K562 (cell line): ENCODE results near the gene OR52E4. TPM values are rescaled to one million over a fixed set of nuclear protein-coding genes. Genes with fewer than 3 reads are reported as not detected.

Experiments used
- ATAC-seq: fragments of 200-7000 bp; cut with Tn5 transposase; 3 replicates; pipeline ENCODE4 v1.9.1; 2020; ENCODE audit warnings: moderate library complexity
- BruUV-seq: library from RNA; stranded (reverse); fragments of 400-500 nt; replicated peaks from 2 replicates; lab custom pipeline; 2021; lab: Mats Ljungman, UMichigan
- CTCF ChIA-PET: fragments of 300-600 bp; formaldehyde crosslinking; extraction: SDS; loops from one replicate; lab custom pipeline; 2021; ENCODE audit warnings: low intra/inter-chr PET ratio; lab: Yijun Ruan, JAX
- POLR2A ChIA-PET: fragments of 300-600, 350-650 bp; sonication (Branson Sonifier 250); formaldehyde crosslinking; extraction: SDS; loops from one replicate; lab custom pipeline; 2021; ENCODE audit warnings: antibody characterized with exemption, inconsistent platforms; lab: Yijun Ruan, JAX
- DNase-seq, 4 experiments: peaks; one replicate each; pipeline versions ENCODE4 v3.0.0 to v3.0.0-alpha.2; 2011 to 2018; ENCODE audit warnings: low spot score in 3 of 4, mixed read lengths in 3 of 4; ENCODE audit errors: extremely low read depth in 1 of 4
- FAIRE-seq: peaks from 2 replicates; lab custom pipeline; 2011; peaks lifted over from hg19 to GRCh38; lab: Jason Lieb, UNC
- H2AFZ ChIP-seq: 2 replicates; pipeline ENCODE4 v1.6.0; 2011; ENCODE audit warnings: low read depth, low read length, control low read depth, inconsistent platforms
- H3K27ac ChIP-seq: fragments of 200-600 bp; 3 replicates; pipeline ENCODE4 v1.8.0; 2011; ENCODE audit warnings: low read depth, mild to moderate bottlenecking, control low read depth, inconsistent platforms, low read length, moderate library complexity, mixed read lengths; ENCODE audit errors: extremely low read depth
- H3K27me3 ChIP-seq, 2 experiments: fragments of 300-600 bp in 1 of 2; 2 replicates in 1 of 2; 3 replicates in 1 of 2; pipeline versions ENCODE4 v1.6.0 to v1.8.0; 2011; ENCODE audit warnings: inconsistent platforms in 2 of 2, low read length in 2 of 2, mild to moderate bottlenecking in 1 of 2, mixed read lengths in 1 of 2, moderate library complexity in 1 of 2; ENCODE audit not compliant: control insufficient read depth in 2 of 2, insufficient read depth in 2 of 2
- H3K36me3 ChIP-seq: fragments of 300-600 bp; 3 replicates; pipeline ENCODE4 v1.8.0; 2011; ENCODE audit warnings: mild to moderate bottlenecking, low read length, inconsistent platforms; ENCODE audit not compliant: control insufficient read depth, insufficient read depth
- H3K4me1 ChIP-seq, 2 experiments: fragments of 200-600 bp in 1 of 2; replicated peaks in 1 of 2; 2 replicates in 1 of 2; 3 replicates in 1 of 2; pipeline versions ENCODE4 v1.5.1 to v1.8.0; 2011; ENCODE audit warnings: inconsistent platforms in 2 of 2, low read length in 2 of 2, mild to moderate bottlenecking in 1 of 2, mixed read lengths in 1 of 2, moderate library complexity in 1 of 2; ENCODE audit not compliant: control insufficient read depth in 2 of 2, insufficient read depth in 2 of 2
- H3K4me2 ChIP-seq: 2 replicates; pipeline ENCODE4 v1.6.1; 2011; ENCODE audit warnings: low read length, control low read depth, inconsistent platforms, mixed read lengths; ENCODE audit not compliant: insufficient read depth
- H3K4me3 ChIP-seq: fragments of 200-600 bp; sonication (generic), shearing (Covaris generic); 2 replicates; pipeline ENCODE4 v1.5.1; 2016; ENCODE audit warnings: control low read depth, inconsistent platforms
- H3K79me2 ChIP-seq: fragments of 200-600 bp; 3 replicates; pipeline ENCODE4 v1.8.0; 2011; ENCODE audit warnings: low read length, inconsistent platforms; ENCODE audit not compliant: control insufficient read depth, insufficient read depth
- H3K9ac ChIP-seq, 2 experiments: 2 replicates each; pipeline versions ENCODE4 v1.6.0 to v1.6.1; 2011; ENCODE audit warnings: low read depth in 2 of 2, low read length in 2 of 2, control low read depth in 1 of 2, inconsistent platforms in 1 of 2, mild to moderate bottlenecking in 1 of 2, mixed read lengths in 1 of 2; ENCODE audit not compliant: insufficient read depth in 1 of 2
- H3K9me1 ChIP-seq: one replicate; pipeline ENCODE4 v1.6.0; 2011; ENCODE audit warnings: inconsistent platforms, mild to moderate bottlenecking, low read length, moderate library complexity; ENCODE audit not compliant: control insufficient read depth, insufficient read depth
- H3K9me3 ChIP-seq: replicated peaks from 2 replicates; pipeline ENCODE4 v1.5.1; 2011; ENCODE audit warnings: low read depth, low read length, inconsistent platforms; ENCODE audit not compliant: control insufficient read depth, insufficient read depth
- H4K20me1 ChIP-seq: replicated peaks from 2 replicates; pipeline ENCODE4 v1.6.1; 2011; ENCODE audit warnings: low read length, inconsistent platforms, mixed read lengths; ENCODE audit not compliant: control insufficient read depth, insufficient read depth
- C11orf30 ChIP-seq: fragments of 450-650 bp; IDR thresholded peaks from 2 replicates; pipeline ENCODE4 v1.6.1; 2016; ENCODE audit warnings: low read depth, mild to moderate bottlenecking
- CBFB ChIP-seq: sonication (generic); formaldehyde crosslinking; IDR thresholded peaks from 2 replicates; pipeline ENCODE4 v1.4.0; 2020; ENCODE audit warnings: mild to moderate bottlenecking, missing genetic modification reagents
- DMBX1 ChIP-seq: fragments of 250-450 bp; sonication (Bioruptor Pico); IDR thresholded peaks from 2 replicates; pipeline ENCODE4 v1.8.0; 2022; ENCODE audit warnings: inconsistent platforms, mild to moderate bottlenecking, moderate library complexity, borderline replicate concordance
- E2F6 ChIP-seq, 2 experiments: IDR thresholded peaks; 2 replicates each; pipeline ENCODE4 v1.6.1; 2011; ENCODE audit warnings: borderline replicate concordance in 1 of 2, control low read depth in 1 of 2, low read depth in 1 of 2, low read length in 1 of 2, mild to moderate bottlenecking in 1 of 2, mixed read lengths in 1 of 2, moderate library complexity in 1 of 2; ENCODE audit not compliant: insufficient read depth in 1 of 2, insufficient read length in 1 of 2, poor library complexity in 1 of 2, severe bottlenecking in 1 of 2; ENCODE audit errors: extremely low read depth in 1 of 2
- ETV5 ChIP-seq: sonication (generic); formaldehyde crosslinking; IDR thresholded peaks from 2 replicates; pipeline ENCODE4 v1.4.0; 2020; ENCODE audit warnings: low read depth, mild to moderate bottlenecking, missing genetic modification reagents
- HMG20B ChIP-seq: fragments of 250-450 bp; sonication (Bioruptor Pico); IDR thresholded peaks from 2 replicates; pipeline ENCODE4 v1.5.0; 2021; ENCODE audit warnings: mild to moderate bottlenecking
- KLF16 ChIP-seq: IDR thresholded peaks from 2 replicates; pipeline ENCODE4 v1.6.1; 2016; ENCODE audit warnings: antibody characterized with exemption
- MAFF ChIP-seq: IDR thresholded peaks from 2 replicates; pipeline ENCODE4 v1.6.1; 2012; ENCODE audit warnings: low read length, improper control_type of control experiment
- MAFG ChIP-seq: fragments of 450-650 bp; conservative IDR thresholded peaks from 2 replicates; pipeline ENCODE4 v1.6.1; 2016; ENCODE audit warnings: missing genetic modification characterization, missing compliant biosample characterization
- MAFK ChIP-seq: IDR thresholded peaks from 2 replicates; pipeline ENCODE4 v1.6.1; 2011; ENCODE audit warnings: low read length, improper control_type of control experiment
- MCM5 ChIP-seq: fragments of 450-650 bp; IDR thresholded peaks from 2 replicates; pipeline ENCODE4 v1.6.1; 2016; ENCODE audit warnings: low read depth
- NFE2 ChIP-seq: IDR thresholded peaks from 2 replicates; pipeline ENCODE4 v1.6.1; 2014; ENCODE audit warnings: antibody characterized with exemption, low read depth
- SMARCA4 ChIP-seq: fragments of 450-650 bp; IDR thresholded peaks from 2 replicates; pipeline ENCODE4 v1.6.1; 2016
- TRIM24 ChIP-seq, 2 experiments: fragments of 450-650 bp; IDR thresholded peaks; 2 replicates each; pipeline ENCODE4 v1.6.1; 2016
- YY1 ChIP-seq, 3 experiments: IDR thresholded peaks; 2 replicates each; pipeline ENCODE4 v1.6.1; 2011; ENCODE audit warnings: low read length in 2 of 3, mild to moderate bottlenecking in 2 of 3, moderate library complexity in 2 of 3, borderline replicate concordance in 1 of 3, control low read depth in 1 of 3, low read depth in 1 of 3; ENCODE audit not compliant: insufficient read depth in 3 of 3, insufficient replicate concordance in 2 of 3, control insufficient read depth in 1 of 3, insufficient read length in 1 of 3; ENCODE audit errors: extremely low read depth in 1 of 3
- ZNF316 ChIP-seq: fragments of 450-650 bp; IDR thresholded peaks from 2 replicates; pipeline ENCODE4 v1.6.1; 2016
- ZNF79 ChIP-seq: fragments of 250-450 bp; sonication (Bioruptor Pico); IDR thresholded peaks from 2 replicates; pipeline ENCODE4 v1.4.0; 2020; ENCODE audit warnings: low read depth, mild to moderate bottlenecking, moderate library complexity
- WGBS: fragments of 100-300 bp; shearing (Covaris generic); methylation state at CpG from one replicate; pipeline ENCODE4 v1.1.6; 2016; ENCODE audit warnings: low coverage, mixed read lengths; ENCODE audit not compliant: insufficient coverage; ENCODE audit errors: missing lambda C conversion rate; 5-methylcytosine and 5-hydroxymethylcytosine counted together
- in situ Hi-C: fragments of 300-500 bp; cut with MboI; formaldehyde crosslinking; loops from 4 replicates; pipeline ENCODE4 v1.15.0; 2018; ENCODE audit warnings: inconsistent platforms, mixed read lengths
- intact Hi-C: fragments of 100-400 bp; cut with micrococcal nuclease; formaldehyde crosslinking; loops from 2 replicates; pipeline ENCODE4 v1.14.2; 2022
- polyA plus RNA-seq, 8 experiments: library from polyadenylated mRNA; depleted of rRNA in 4 of 8; stranded (reverse) in 5 of 8; unstranded in 3 of 8; fragments of >200 nt; fragmentation: Nextera tagmentation in 2 of 8; fragmentation: Illumina TruSeq in 1 of 8; extraction: Ambion mirVana in 2 of 8; extraction: Trizol in 1 of 8; gene quantifications; 2 replicates each; pipeline versions ENCODE4 v1.2.1 to v1.2.3, GENCODE V29; 2011 to 2014; ENCODE audit warnings: inconsistent platforms in 1 of 8, missing spikeins in 1 of 8
- total RNA-seq, 7 experiments: library from RNA; depleted of rRNA in 6 of 7; stranded (reverse); fragments of >200 nt in 6 of 7; fragmentation: Illumina TruSeq in 2 of 7; extraction: Trizol in 2 of 7; gene quantifications; 2 replicates each; pipeline versions ENCODE4 v1.2.1 to v1.2.3, GENCODE V29; 2011 to 2021; ENCODE audit warnings: low replicate concordance in 1 of 7
- TF ChIP-seq, protein P1 (sequence below), 2 experiments: fragments of 450-650 bp in 1 of 2; sonication (generic) in 1 of 2; formaldehyde crosslinking in 1 of 2; IDR thresholded peaks in 1 of 2; conservative IDR thresholded peaks in 1 of 2; 2 replicates each; pipeline versions ENCODE4 v1.6.1 to v1.8.1; 2016 to 2023; ENCODE audit warnings: mild to moderate bottlenecking in 2 of 2, moderate library complexity in 2 of 2, inconsistent platforms in 1 of 2, missing genetic modification reagents in 1 of 2
- TF ChIP-seq, protein P2 (sequence below): fragments of 450-650 bp; IDR thresholded peaks from 2 replicates; pipeline ENCODE4 v1.7.1; 2018; ENCODE audit warnings: mild to moderate bottlenecking, low read depth; ENCODE audit not compliant: partially characterized antibody

Gene OR52E4
- total and polyA plus RNA-seq, 9 of the 15 experiments (the other 6 are each of a cell fraction or from before 2014, with no cell fraction given), result not detected

- Histone ChIP-seq H2AFZ (peak overlapping the region; percentile 8), H3K9me3 (peaks cover 1% of the 10 kb centered on the region; the same call in 1 of the 2 replicates), H3K9ac (no peak overlapping the region), H3K27me3 (peaks cover 22 to 34% of the 10 kb centered on the region in 2 experiments; a peak in 4 of 5 replicates), H4K20me1 (no peaks in the 10 kb centered on the region), H3K9me1 (no peaks in the 10 kb centered on the region), H3K27ac (no peak overlapping the region), H3K79me2 (no peaks in the 10 kb centered on the region; the same call in 2 of the 3 replicates), H3K4me1 (peaks cover 0 to 4% of the 10 kb centered on the region in 2 experiments; a peak in 2 of 5 replicates), H3K4me2 (peak overlapping the region; percentile 1; the same call in 1 of the 2 replicates), H3K4me3 (no peak overlapping the region), H3K36me3 (no peaks in the 10 kb centered on the region)
- CTCF ChIA-PET, result no interaction called here
- intact Hi-C loops (no loop called here), in situ Hi-C loops (no loop called here)
- 58% methylated on average over 6 of the region's 17 CpGs for WGBS
- POLR2A ChIA-PET, result no interaction called here
- no TSS peak for BruUV-seq
- ATAC-seq (no peak), FAIRE-seq (no peak), DNase-seq (no peak)
- TF ChIP-seq SMARCA4, result no peak
- no peak for TF ChIP-seq DMBX1
- no peak for TF ChIP-seq MCM5
- peak; percentile 90 for TF ChIP-seq C11orf30
- TF ChIP-seq MAFG (tag), result peak; percentile 84
- peak; percentile 78 for TF ChIP-seq NFE2
- no peak for TF ChIP-seq ZNF79 (CRISPR knock-in tag)
- peak in 2 of 3 experiments; percentile 38 to 79 for TF ChIP-seq YY1 (IDR thresholded peaks at IDR 0.05; ENCODE audit: borderline replicate concordance in 1 of 3, control insufficient read depth in 1 of 3, extremely low read depth in 1 of 3, insufficient read depth in 3 of 3, insufficient read length in 1 of 3, insufficient replicate concordance in 2 of 3, low read depth in 1 of 3, low read length in 2 of 3)
- peak; percentile 75 to 84; a peak in 3 of 4 replicates for TF ChIP-seq TRIM24 (IDR thresholded peaks at IDR 0.05)
- TF ChIP-seq CBFB, result no peak
- TF ChIP-seq ETV5 (CRISPR knock-in tag), result no peak
- no peak for TF ChIP-seq KLF16
- TF ChIP-seq E2F6 (IDR thresholded peaks at IDR 0.05; ENCODE audit: borderline replicate concordance in 1 of 2, extremely low read depth in 1 of 2, insufficient read depth in 1 of 2, insufficient read length in 1 of 2, low read depth in 1 of 2, low read length in 1 of 2, poor library complexity in 1 of 2, severe bottlenecking in 1 of 2), result peak in 1 of 2 experiments; percentile 80
- TF ChIP-seq, protein P1, sequence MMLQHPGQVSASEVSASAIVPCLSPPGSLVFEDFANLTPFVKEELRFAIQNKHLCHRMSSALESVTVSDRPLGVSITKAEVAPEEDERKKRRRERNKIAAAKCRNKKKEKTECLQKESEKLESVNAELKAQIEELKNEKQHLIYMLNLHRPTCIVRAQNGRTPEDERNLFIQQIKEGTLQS (IDR thresholded peaks at IDR 0.05), result peak; percentile 8; the same call in 1 of the 2 replicates
- TF ChIP-seq, protein P1 (CRISPR knock-in tag; conservative IDR thresholded peaks at IDR 0.05), result no peak
- no peak for TF ChIP-seq HMG20B (CRISPR knock-in tag)
- peak; percentile 81 for TF ChIP-seq MAFK
- TF ChIP-seq ZNF316, result peak; percentile 93
- peak; percentile 87 for TF ChIP-seq MAFF
- TF ChIP-seq, protein P2, sequence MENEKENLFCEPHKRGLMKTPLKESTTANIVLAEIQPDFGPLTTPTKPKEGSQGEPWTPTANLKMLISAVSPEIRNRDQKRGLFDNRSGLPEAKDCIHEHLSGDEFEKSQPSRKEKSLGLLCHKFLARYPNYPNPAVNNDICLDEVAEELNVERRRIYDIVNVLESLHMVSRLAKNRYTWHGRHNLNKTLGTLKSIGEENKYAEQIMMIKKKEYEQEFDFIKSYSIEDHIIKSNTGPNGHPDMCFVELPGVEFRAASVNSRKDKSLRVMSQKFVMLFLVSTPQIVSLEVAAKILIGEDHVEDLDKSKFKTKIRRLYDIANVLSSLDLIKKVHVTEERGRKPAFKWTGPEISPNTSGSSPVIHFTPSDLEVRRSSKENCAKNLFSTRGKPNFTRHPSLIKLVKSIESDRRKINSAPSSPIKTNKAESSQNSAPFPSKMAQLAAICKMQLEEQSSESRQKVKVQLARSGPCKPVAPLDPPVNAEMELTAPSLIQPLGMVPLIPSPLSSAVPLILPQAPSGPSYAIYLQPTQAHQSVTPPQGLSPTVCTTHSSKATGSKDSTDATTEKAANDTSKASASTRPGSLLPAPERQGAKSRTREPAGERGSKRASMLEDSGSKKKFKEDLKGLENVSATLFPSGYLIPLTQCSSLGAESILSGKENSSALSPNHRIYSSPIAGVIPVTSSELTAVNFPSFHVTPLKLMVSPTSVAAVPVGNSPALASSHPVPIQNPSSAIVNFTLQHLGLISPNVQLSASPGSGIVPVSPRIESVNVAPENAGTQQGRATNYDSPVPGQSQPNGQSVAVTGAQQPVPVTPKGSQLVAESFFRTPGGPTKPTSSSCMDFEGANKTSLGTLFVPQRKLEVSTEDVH, result peak; percentile 66
Measured at GRCh38 chr11:5928271-5928670, 47.8 kb downstream of the OR52E4 start.
